Osteoblast (primary cell): ENCODE measurements around the gene SHMT2. TPM values are rescaled to one million over a fixed set of nuclear protein-coding genes. Genes with fewer than 3 reads are reported as not detected.

ENCODE experiments used
- DNase-seq: peaks from one replicate; pipeline ENCODE4 v3.0.0; 2011; ENCODE audit warnings: low spot score, mixed read lengths; ENCODE audit not compliant: insufficient read length; ENCODE audit errors: missing footprints
- H2AFZ ChIP-seq: 2 replicates; pipeline ENCODE4 v1.6.0; 2011; ENCODE audit warnings: mild to moderate bottlenecking, low read length
- H3K27ac ChIP-seq: 2 replicates; pipeline ENCODE4 v1.5.1; 2011; ENCODE audit warnings: mild to moderate bottlenecking, low read depth, low read length, moderate library complexity
- H3K27me3 ChIP-seq: 2 replicates; pipeline ENCODE4 v1.6.0; 2012; ENCODE audit warnings: mild to moderate bottlenecking, control low read depth, inconsistent platforms, low read length, moderate library complexity; ENCODE audit not compliant: insufficient read depth
- H3K36me3 ChIP-seq: 2 replicates; pipeline ENCODE4 v1.5.1; 2011; ENCODE audit warnings: mild to moderate bottlenecking, low read length, control low read depth, moderate library complexity; ENCODE audit not compliant: insufficient read depth
- H3K4me1 ChIP-seq: 2 replicates; pipeline ENCODE4 v1.5.1; 2011; ENCODE audit warnings: mild to moderate bottlenecking, low read length, control low read depth, moderate library complexity; ENCODE audit not compliant: insufficient read depth
- H3K4me2 ChIP-seq: 2 replicates; pipeline ENCODE4 v1.6.0; 2011; ENCODE audit warnings: mild to moderate bottlenecking, low read length; ENCODE audit not compliant: insufficient read depth
- H3K4me3 ChIP-seq: fragments of 200-600 bp; sonication (generic); 3 replicates; pipeline ENCODE4 v1.5.1; 2012; ENCODE audit warnings: mild to moderate bottlenecking, low read length, inconsistent platforms; ENCODE audit not compliant: insufficient read depth
- H3K79me2 ChIP-seq: 2 replicates; pipeline ENCODE4 v1.6.0; 2012; ENCODE audit warnings: mild to moderate bottlenecking, low read length, control low read depth, inconsistent platforms; ENCODE audit not compliant: insufficient read depth
- H3K9me3 ChIP-seq: 2 replicates; pipeline ENCODE4 v1.5.1; 2011; ENCODE audit warnings: low read depth, low read length, control low read depth
- H4K20me1 ChIP-seq: 2 replicates; pipeline ENCODE4 v1.6.0; 2012; ENCODE audit warnings: mild to moderate bottlenecking, low read length, control low read depth; ENCODE audit not compliant: insufficient read depth
- total RNA-seq: library from RNA; depleted of rRNA; stranded (reverse); fragments of >200 nt; gene quantifications from 2 replicates; pipeline ENCODE4 v1.2.3, GENCODE V29; 2012
- TF ChIP-seq, protein P1 (sequence below): IDR thresholded peaks from 2 replicates; pipeline ENCODE4 v1.5.1; 2011; ENCODE audit warnings: mild to moderate bottlenecking, low read depth, low read length, moderate library complexity; ENCODE audit errors: extremely low read depth

Gene SHMT2
- total RNA-seq, 1 donor: 408 TPM

- Histone ChIP-seq H3K9me3 (no peaks in the 10 kb centered on the region), H2AFZ (no peak overlapping the region), H3K36me3 (peaks cover 34% of the 10 kb centered on the region), H3K27me3 (no peaks in the 10 kb centered on the region), H4K20me1 (peaks cover 2% of the 10 kb centered on the region), H3K4me1 (peaks cover 2% of the 10 kb centered on the region), H3K27ac (no peak overlapping the region), H3K4me3 (no peak overlapping the region), H3K79me2 (no peaks in the 10 kb centered on the region), H3K4me2 (no peak overlapping the region)
- TF ChIP-seq, protein P1, sequence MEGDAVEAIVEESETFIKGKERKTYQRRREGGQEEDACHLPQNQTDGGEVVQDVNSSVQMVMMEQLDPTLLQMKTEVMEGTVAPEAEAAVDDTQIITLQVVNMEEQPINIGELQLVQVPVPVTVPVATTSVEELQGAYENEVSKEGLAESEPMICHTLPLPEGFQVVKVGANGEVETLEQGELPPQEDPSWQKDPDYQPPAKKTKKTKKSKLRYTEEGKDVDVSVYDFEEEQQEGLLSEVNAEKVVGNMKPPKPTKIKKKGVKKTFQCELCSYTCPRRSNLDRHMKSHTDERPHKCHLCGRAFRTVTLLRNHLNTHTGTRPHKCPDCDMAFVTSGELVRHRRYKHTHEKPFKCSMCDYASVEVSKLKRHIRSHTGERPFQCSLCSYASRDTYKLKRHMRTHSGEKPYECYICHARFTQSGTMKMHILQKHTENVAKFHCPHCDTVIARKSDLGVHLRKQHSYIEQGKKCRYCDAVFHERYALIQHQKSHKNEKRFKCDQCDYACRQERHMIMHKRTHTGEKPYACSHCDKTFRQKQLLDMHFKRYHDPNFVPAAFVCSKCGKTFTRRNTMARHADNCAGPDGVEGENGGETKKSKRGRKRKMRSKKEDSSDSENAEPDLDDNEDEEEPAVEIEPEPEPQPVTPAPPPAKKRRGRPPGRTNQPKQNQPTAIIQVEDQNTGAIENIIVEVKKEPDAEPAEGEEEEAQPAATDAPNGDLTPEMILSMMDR: no peak
- DNase-seq: peak; percentile 57
These were observed 25.2 kb downstream of the SHMT2 start for GRCh38 chr12:57254506-57255280.

GRCh38 chr12:57255916-57256315 lies 26.4 kb downstream of the SHMT2 start:
- peaks cover 4% of the 10 kb centered on the region for H3K4me1 ChIP-seq
- H3K4me3 ChIP-seq: no peak overlapping the region
- TF ChIP-seq, protein P1: no peak
- H3K27ac ChIP-seq: no peak overlapping the region
- no peak overlapping the region for H2AFZ ChIP-seq
- H3K36me3 ChIP-seq: peaks cover 43% of the 10 kb centered on the region
- no peak for DNase-seq
- H3K4me2 ChIP-seq: no peak overlapping the region
- H4K20me1 ChIP-seq: peaks cover 3% of the 10 kb centered on the region
- no peaks in the 10 kb centered on the region for H3K27me3 ChIP-seq
- H3K79me2 ChIP-seq: no peaks in the 10 kb centered on the region
- H3K9me3 ChIP-seq: no peaks in the 10 kb centered on the region

GRCh38 chr12:57258977-57259970 lies 29.8 kb downstream of the SHMT2 start:
- DNase-seq: peak; percentile 71
- H3K27me3 ChIP-seq: no peaks in the 10 kb centered on the region
- H3K9me3 ChIP-seq: no peaks in the 10 kb centered on the region
- H3K4me1 ChIP-seq: peaks cover 8% of the 10 kb centered on the region
- peaks cover 55% of the 10 kb centered on the region for H3K36me3 ChIP-seq
- H4K20me1 ChIP-seq: peaks cover 3% of the 10 kb centered on the region
- H3K27ac ChIP-seq: no peak overlapping the region
- no peaks in the 10 kb centered on the region for H3K79me2 ChIP-seq
- no peak overlapping the region for H3K4me3 ChIP-seq
- H3K4me2 ChIP-seq: no peak overlapping the region
- TF ChIP-seq, protein P1: no peak
- no peak overlapping the region for H2AFZ ChIP-seq

- no peaks in the 10 kb centered on the region for H3K79me2 ChIP-seq
- H3K27me3 ChIP-seq: no peaks in the 10 kb centered on the region
- H3K4me3 ChIP-seq: no peak overlapping the region
- H3K9me3 ChIP-seq: no peaks in the 10 kb centered on the region
- TF ChIP-seq, protein P1: no peak
- no peak overlapping the region for H2AFZ ChIP-seq
- DNase-seq: no peak
- peaks cover 3% of the 10 kb centered on the region for H4K20me1 ChIP-seq
- H3K4me2 ChIP-seq: no peak overlapping the region
- peaks cover 55% of the 10 kb centered on the region for H3K36me3 ChIP-seq
- H3K27ac ChIP-seq: no peak overlapping the region
- peaks cover 8% of the 10 kb centered on the region for H3K4me1 ChIP-seq
These were observed 30.9 kb downstream of the SHMT2 start for GRCh38 chr12:57260366-57260765.
